Activated T-cell treated with anti-CD3 and anti-CD28 coated beads, Interleukin-2, amount 50 U/mL, for 4 hours (primary cell): ENCODE results near the gene NEK9. TPM values are rescaled to one million over a fixed set of nuclear protein-coding genes. Genes with fewer than 3 reads are reported as not detected.
"Not testable (repeated sequence)": the region's sequence is repeated elsewhere in the genome, so short reads cannot be mapped to it uniquely, and the experiment has no call there.

Experiments
- ATAC-seq, 2 donors: fragments of 200-7000 bp; cut with Tn5 transposase; one replicate each; pipeline ENCODE4 v1.10.0; 2021
- DNase-seq: peaks from one replicate; pipeline ENCODE4 v3.0.0-alpha.2; 2020
- H3K27me3 Mint-ChIP-seq: one replicate; pipeline ENCODE4 v1.8.0; 2021; ENCODE audit warnings: low read depth, mixed read lengths
- H3K36me3 Mint-ChIP-seq: one replicate; pipeline ENCODE4 v1.8.0; 2022; ENCODE audit warnings: mixed read lengths; ENCODE audit not compliant: insufficient read depth
- H3K4me1 Mint-ChIP-seq: one replicate; pipeline ENCODE4 v1.8.0; 2021; ENCODE audit warnings: low read depth, mixed read lengths
- H3K4me3 Mint-ChIP-seq: one replicate; pipeline ENCODE4 v1.8.0; 2021; ENCODE audit warnings: mild to moderate bottlenecking, moderate library complexity, mixed read lengths
- H3K9me3 Mint-ChIP-seq: one replicate; pipeline ENCODE4 v1.8.0; 2021; ENCODE audit warnings: mixed read lengths
- total RNA-seq, 3 donors: library from RNA; stranded (reverse); gene quantifications; one replicate each; pipeline ENCODE4 v1.2.1, GENCODE V29; 2021

NEK9 gene
- total RNA-seq, 3 donors from 2014 or later = 48.5 to 51.2 (median 50.4) TPM

DNA sequence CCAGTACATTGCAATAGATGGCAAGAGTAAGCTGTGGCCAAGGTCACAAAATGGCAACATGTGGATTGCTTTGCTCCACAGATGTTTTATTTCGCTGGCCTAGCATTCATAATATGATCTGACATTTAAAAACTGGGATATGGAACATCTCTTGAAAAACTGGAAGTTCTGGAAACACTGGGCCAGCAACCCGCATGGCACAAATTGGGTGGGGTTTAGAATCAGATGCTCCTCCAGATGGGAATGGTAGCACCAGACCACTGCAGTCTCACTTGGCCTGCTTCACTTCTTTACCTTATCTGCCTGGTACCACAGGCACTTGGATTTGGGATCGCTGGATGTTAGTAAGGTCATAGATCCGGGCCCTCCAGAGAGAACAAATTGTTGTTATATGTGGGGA, 47.3 kb downstream of the NEK9 start:
- Mint-ChIP-seq H3K36me3 (peaks cover 16% of the 10 kb centered on the region), H3K27me3 (no peaks in the 10 kb centered on the region), H3K4me1 (no peaks in the 10 kb centered on the region), H3K9me3 (no peaks in the 10 kb centered on the region), H3K4me3 (no peak overlapping the region)
- DNase-seq = no peak
- no peak for ATAC-seq

DNA sequence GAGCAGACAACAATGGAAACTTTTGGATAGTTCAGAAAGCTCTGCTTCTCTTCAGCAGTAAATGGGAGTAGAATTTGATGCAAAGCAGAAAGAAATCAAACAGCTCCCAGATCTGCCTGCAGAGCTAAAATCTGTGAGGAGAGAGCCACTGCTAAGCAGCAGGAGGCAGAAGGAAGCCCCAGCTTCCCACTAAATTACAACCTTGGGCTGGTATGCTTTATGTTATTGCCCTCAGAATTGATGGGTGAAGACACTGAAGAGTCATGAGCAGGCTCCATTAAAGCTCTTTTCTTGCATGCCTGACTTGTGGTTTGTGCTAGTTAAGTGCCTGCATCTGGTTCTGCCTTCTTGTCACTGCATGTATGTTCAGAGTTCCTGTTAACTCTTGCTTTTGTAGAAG, 49.1 kb downstream of the NEK9 start:
- Mint-ChIP-seq H3K36me3 (peaks cover 7% of the 10 kb centered on the region), H3K9me3 (no peaks in the 10 kb centered on the region), H3K4me1 (no peaks in the 10 kb centered on the region), H3K27me3 (no peaks in the 10 kb centered on the region), H3K4me3 (no peak overlapping the region)
- no peak for DNase-seq
- ATAC-seq = no peak

DNA sequence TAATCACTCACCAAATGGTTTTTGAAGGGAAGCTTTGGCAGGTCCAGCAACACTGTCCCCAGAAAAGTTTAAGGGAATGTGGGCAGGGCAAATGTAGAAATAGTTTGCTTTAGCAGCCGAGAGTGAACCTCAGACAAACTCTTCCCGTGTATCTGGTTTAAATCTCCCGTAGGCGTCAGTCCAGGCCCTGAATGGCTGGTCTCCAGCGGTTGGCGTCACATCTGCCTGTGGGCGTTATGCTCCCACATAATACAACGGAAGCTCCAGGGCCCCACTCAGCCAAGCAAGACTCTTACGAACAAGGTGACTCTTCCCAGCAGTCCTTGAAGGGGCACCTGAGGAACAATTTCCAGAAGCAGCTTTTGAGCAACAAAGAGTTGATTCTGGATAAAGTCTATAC, 56.5 kb downstream of the NEK9 start:
- Mint-ChIP-seq H3K36me3 (no peaks in the 10 kb centered on the region), H3K9me3 (no peaks in the 10 kb centered on the region), H3K4me1 (peaks cover 5% of the 10 kb centered on the region), H3K27me3 (no peaks in the 10 kb centered on the region), H3K4me3 (no peak overlapping the region)
- ATAC-seq (no peak), DNase-seq (no peak)

DNA sequence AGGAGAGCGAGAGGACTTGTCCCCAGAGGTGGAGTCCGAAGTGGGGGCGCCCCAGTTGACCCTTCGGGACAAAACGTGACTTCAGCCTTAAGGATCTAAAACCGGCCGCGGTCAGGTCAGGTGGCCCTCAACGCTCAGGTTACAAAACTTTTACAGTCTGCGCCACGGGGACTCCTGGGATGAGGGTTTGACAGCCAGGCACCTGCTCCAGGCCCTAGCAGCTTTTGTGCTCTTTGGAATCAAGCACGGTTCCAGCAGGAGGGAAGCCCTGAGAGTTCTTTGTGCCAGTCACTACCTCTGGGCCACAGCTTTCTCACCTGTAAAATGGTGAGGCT, 57.1 kb downstream of the NEK9 start:
- H3K4me1 Mint-ChIP-seq = peaks cover 5% of the 10 kb centered on the region
- ATAC-seq (no peak), DNase-seq (no peak)
- no peak overlapping the region for H3K4me3 Mint-ChIP-seq
- no peaks in the 10 kb centered on the region for H3K9me3 Mint-ChIP-seq
- no peaks in the 10 kb centered on the region for H3K36me3 Mint-ChIP-seq
- no peaks in the 10 kb centered on the region for H3K27me3 Mint-ChIP-seq

DNA sequence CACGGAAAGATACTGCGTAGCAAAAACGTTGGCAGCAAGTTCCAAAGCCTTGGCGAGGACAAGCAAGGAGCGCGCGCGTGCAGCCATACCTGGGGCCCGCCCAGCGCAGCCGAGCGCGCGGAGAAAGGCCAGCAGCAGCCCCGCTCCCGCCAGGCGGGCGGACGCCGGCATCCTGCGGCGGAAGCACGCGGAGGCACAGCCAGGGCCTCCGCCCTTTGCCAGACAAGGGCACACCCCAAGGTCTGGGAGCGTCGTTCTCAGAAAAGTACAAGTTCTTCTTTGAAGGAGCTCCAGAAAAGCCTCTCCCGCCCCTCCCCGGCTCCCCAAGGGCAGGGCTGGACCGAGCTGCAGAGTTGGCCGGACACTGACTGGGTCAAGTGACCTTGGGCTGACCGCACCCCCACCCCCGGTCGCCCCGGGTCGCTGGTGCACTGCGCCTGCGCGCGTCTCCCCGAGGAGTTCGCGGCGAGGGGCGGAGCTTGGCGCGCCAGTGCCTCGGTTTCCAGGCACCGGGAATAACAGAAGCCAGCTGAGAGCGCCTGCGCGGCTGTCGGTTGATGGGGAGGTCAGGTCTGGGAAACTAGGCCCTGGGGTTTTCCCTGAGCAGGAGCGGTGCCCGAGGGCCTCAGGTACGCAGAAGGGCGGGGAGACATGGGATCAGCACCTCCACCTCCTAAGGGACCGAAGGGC, 57.6 kb downstream of the NEK9 start, which contains the start of gene ZC2HC1C:
TSS of gene ZC2HC1C (plus strand) at position 521 of the 690 bp plus-strand sequence. CDS start 933 bp downstream, outside the sequence.
- no peaks in the 10 kb centered on the region for H3K36me3 Mint-ChIP-seq
- H3K4me1 Mint-ChIP-seq = peaks cover 5% of the 10 kb centered on the region
- no peaks in the 10 kb centered on the region for H3K27me3 Mint-ChIP-seq
- no peak within 1 kb of the TSS for H3K4me3 Mint-ChIP-seq
- no peaks in the 10 kb centered on the region for H3K9me3 Mint-ChIP-seq
- DNase-seq (peak; percentile 28), ATAC-seq (peak; percentile 90 to 93)

DNA sequence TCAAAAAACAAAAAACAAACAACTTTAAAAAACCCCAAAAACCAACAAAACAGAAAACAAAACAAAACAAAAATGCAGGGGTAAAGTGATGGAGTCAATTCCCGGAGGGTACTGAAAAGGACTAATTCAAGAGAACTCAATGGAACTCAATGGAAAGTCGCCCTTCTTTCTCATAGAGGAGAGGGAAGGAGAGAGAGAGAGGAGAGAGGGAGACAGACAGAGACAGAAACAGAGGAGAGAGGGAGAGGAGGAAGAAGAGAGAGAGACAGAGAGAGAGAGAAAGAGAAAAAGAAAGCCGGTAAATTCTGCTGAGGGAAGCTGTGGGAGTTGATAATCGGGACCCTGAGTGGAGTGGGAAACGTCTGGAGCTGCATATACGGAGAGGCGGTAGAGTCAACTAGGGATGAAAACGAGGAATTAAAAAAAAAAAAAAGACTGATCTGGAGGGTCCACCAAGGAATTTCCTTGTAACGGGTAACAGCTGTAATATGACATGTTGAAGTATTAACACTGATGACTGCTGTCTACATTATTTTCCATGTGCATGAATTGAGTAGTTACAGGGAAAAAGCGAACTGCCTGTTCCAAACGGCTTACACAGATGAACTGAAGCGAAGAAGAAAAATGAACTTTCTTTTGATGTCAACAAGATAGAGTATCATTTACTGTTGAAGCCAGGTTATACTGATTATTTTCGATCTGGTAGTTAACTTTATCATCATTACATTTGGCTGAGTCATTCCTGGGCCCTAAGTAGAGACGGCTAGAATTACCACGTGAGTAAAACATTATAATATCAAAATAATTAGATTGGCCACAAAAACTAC, 58.3 kb downstream of the NEK9 start:
- peaks cover 12% of the 10 kb centered on the region for H3K4me1 Mint-ChIP-seq
- no peaks in the 10 kb centered on the region for H3K36me3 Mint-ChIP-seq
- DNase-seq = no peak
- H3K4me3 Mint-ChIP-seq = no peak overlapping the region
- no peaks in the 10 kb centered on the region for H3K27me3 Mint-ChIP-seq
- H3K9me3 Mint-ChIP-seq = no peaks in the 10 kb centered on the region
- ATAC-seq = peak in 1 of 2 donors; percentile 6

DNA sequence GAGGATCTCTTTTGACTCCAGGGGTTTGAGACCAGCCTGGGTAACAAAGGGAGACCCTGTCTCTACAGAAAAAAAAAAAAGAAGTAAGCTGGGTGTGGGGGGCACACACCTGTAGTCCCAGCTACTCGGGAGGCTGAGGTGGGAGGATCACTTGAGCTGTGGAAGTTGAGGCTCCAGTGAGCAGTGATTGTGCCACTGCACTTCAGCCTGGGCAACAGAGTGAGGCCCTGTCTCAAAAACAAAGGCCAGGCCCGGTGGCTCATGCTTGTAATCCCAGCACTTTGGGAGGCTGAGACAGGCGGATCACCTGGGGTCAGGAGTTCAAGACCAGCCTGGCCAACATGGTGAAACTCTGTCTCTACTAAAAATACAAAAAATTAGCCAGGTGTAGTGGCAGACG, 59.1 kb downstream of the NEK9 start:
- not testable (repeated sequence) for H3K36me3 Mint-ChIP-seq, H3K27me3 Mint-ChIP-seq, H3K9me3 Mint-ChIP-seq, ATAC-seq, H3K4me3 Mint-ChIP-seq, DNase-seq
- peaks cover 19% of the 10 kb centered on the region for H3K4me1 Mint-ChIP-seq

DNA sequence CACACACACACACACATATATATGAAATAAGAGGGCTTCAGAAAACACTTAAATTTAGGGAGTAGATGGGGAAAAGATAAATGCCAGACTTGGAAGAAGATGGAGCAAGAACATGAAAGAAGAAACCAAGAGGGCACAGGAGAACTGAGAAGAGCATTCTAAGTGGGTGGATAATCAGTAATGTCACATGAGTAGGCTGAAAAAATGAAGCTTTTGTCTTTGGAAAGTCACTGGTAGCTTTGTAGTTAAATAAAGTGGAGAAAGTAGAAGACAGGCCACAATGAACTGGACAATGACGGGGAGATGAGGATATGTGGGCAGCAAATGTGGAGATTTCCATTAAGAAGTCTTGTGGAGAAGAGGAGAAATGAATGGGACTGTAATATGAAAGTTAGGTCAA, 59.6 kb downstream of the NEK9 start:
- Mint-ChIP-seq H3K9me3 (no peaks in the 10 kb centered on the region), H3K36me3 (no peaks in the 10 kb centered on the region), H3K4me3 (no peak overlapping the region), H3K27me3 (no peaks in the 10 kb centered on the region), H3K4me1 (peaks cover 19% of the 10 kb centered on the region)
- DNase-seq (no peak), ATAC-seq (no peak)

DNA sequence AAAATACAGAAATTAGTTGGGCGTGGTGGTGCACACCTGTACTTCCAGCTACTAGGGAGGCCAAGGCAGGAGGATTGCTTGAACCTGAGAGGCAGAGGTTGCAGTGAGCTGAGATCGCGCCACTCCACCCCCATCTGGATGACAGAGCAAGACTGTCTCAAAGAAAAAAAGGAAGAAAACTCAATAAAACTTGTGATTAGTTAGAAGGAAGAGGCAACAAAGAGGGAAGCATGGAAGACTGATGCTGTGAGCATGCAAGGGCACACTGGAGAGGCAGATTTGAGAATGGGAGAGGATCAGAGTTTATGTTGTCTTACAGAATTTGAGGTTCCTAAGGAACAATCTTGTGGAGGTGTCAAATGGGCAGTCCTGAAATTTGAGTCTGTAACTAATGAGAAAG, 60.2 kb downstream of the NEK9 start:
- Mint-ChIP-seq H3K9me3 (no peaks in the 10 kb centered on the region), H3K36me3 (no peaks in the 10 kb centered on the region), H3K4me3 (no peak overlapping the region), H3K4me1 (peaks cover 19% of the 10 kb centered on the region), H3K27me3 (no peaks in the 10 kb centered on the region)
- DNase-seq (no peak), ATAC-seq (no peak)

DNA sequence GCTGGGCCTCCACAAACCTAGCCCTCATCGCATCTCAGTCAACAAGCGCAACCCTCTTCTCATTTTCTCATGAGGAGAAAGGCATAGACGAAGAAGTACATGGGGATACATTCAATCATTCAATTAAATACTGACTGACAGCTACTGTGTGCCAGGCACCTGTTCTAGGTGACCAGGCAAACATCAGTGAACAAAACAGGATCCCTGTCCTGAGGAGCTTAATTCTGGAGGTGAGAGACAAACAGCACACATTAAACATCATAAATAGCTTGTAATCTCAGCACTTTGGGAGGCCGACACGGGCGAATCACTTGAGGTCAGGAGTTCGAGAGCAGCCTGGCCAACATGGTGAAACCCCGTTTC, 62.7 kb downstream of the NEK9 start:
- peaks cover 6% of the 10 kb centered on the region for H3K36me3 Mint-ChIP-seq
- DNase-seq (no peak), ATAC-seq (peak; percentile 15 to 21)
- no peaks in the 10 kb centered on the region for H3K27me3 Mint-ChIP-seq
- no peaks in the 10 kb centered on the region for H3K9me3 Mint-ChIP-seq
- peak overlapping the region; percentile 100 for H3K4me3 Mint-ChIP-seq
- H3K4me1 Mint-ChIP-seq = peaks cover 22% of the 10 kb centered on the region

DNA sequence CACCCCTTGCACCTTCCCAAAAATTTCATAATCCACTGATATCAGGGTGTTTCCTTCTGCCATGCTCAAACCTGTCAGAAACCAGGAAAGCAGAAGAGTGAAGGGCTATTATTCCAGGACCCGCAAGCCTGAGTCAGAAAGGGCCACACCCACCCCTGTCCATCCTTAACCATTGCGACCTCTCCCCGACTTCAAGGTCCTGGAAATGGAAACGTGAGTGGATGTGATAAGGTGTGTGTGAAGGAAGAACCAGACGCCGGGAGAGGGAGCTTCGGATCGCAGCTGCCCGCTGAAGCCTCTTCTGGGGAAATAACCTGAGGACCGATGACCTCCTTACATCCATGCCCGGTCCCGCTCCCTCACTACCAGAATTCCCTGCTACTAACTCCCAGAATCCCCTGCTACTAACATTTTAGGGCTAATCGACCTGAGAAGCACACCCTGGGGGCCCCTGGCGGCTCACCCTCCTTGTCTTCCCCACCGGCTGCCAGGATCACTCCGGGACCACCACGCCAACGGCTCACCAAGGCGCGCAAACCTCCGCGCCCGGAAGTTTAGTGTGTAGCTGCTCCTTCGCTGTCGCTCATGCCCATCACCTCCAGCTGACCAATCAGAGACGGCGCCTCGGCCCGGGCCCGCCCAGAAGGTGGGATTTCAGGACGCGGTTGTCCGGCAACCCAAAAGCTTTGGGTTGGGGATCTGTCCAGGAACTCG, 63.2 kb downstream of the NEK9 start, which contains the start of gene ACYP1:
TSS of gene ACYP1 (minus strand) at position 534 of the 714 bp plus-strand sequence. CDS start at position 63, 471 bp downstream.
- Mint-ChIP-seq H3K27me3 (no peaks in the 10 kb centered on the region), H3K9me3 (no peaks in the 10 kb centered on the region), H3K4me3 (peak within 1 kb of the TSS; percentile 100), H3K36me3 (peaks cover 7% of the 10 kb centered on the region), H3K4me1 (peaks cover 22% of the 10 kb centered on the region)
- peak; percentile 87 for DNase-seq
- ATAC-seq = peak; percentile 100

DNA sequence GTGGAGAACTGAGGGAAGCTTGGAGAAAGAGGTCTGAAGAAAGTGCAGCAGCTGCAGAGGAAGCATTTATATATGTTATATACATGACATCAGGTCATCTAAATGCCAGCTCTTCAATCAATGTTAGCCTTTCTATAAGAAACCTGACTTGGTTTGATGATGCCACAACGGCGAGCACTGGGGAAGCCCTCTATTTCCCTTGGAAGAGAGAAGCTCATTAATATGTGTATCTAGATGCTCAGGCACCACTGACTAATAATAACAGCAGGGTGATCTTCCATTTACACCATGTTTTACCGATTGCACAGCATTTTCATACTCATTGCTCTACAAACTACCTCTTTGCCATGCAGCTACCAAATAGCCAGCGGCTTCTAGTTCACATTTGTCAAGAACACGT, 63.8 kb downstream of the NEK9 start:
- DNase-seq (no peak), ATAC-seq (no peak)
- peaks cover 8% of the 10 kb centered on the region for H3K36me3 Mint-ChIP-seq
- H3K4me3 Mint-ChIP-seq = peak overlapping the region; percentile 100
- H3K9me3 Mint-ChIP-seq = no peaks in the 10 kb centered on the region
- H3K27me3 Mint-ChIP-seq = no peaks in the 10 kb centered on the region
- H3K4me1 Mint-ChIP-seq = peaks cover 22% of the 10 kb centered on the region

DNA sequence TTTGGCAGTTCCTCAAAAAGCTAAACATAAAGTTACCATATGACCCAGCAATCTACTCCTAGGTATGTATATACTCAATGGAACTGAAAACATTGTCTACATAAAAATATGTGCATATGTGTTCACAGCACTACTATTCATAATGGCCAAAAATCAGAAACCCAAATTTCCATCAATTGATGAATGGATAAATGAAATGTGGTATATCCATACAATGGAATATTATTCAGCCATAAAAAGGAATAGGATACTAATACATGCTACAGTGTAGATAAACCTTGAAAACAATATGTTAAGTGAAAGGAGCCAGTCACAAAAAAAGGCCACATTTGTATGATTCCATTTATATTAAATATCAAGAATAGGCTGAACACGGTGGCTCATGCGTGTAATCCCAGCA, 66.4 kb downstream of the NEK9 start:
- Mint-ChIP-seq H3K9me3 (no peaks in the 10 kb centered on the region), H3K27me3 (no peaks in the 10 kb centered on the region), H3K4me3 (no peak overlapping the region), H3K36me3 (peaks cover 14% of the 10 kb centered on the region), H3K4me1 (peaks cover 24% of the 10 kb centered on the region)
- ATAC-seq = no peak
- no peak for DNase-seq

DNA sequence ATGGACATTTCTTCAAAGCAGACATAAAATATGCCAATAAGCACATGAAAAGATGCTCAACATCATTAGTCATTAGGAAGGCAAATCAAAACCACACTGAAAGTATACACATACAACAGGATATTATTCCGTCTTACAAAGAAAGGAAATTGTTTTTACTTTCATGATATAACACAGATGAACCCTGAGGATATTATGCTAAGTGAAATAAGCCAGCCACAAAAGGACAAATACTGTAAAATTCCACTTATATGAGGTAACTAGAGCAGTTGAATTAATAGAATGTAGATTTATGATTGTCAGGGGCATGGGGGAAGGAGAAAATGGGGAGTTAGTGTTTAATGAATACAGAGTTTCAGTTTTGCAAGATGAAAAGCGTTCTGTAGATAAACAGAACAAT, 67.2 kb downstream of the NEK9 start:
- ATAC-seq = no peak
- no peak overlapping the region for H3K4me3 Mint-ChIP-seq
- H3K4me1 Mint-ChIP-seq = peaks cover 24% of the 10 kb centered on the region
- DNase-seq = no peak
- H3K36me3 Mint-ChIP-seq = peaks cover 14% of the 10 kb centered on the region
- H3K9me3 Mint-ChIP-seq = no peaks in the 10 kb centered on the region
- no peaks in the 10 kb centered on the region for H3K27me3 Mint-ChIP-seq
